ENCODE data around the gene RNF34. TPM values are rescaled to one million over a fixed set of nuclear protein-coding genes. Genes with fewer than 3 reads are reported as not detected.

The RNF34 gene, protein sequence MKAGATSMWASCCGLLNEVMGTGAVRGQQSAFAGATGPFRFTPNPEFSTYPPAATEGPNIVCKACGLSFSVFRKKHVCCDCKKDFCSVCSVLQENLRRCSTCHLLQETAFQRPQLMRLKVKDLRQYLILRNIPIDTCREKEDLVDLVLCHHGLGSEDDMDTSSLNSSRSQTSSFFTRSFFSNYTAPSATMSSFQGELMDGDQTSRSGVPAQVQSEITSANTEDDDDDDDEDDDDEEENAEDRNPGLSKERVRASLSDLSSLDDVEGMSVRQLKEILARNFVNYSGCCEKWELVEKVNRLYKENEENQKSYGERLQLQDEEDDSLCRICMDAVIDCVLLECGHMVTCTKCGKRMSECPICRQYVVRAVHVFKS
- total RNA-seq (2022; extraction: Qiagen RNA extraction) = 38.2 to 42.3 TPM (median 40.5 TPM) in 5 replicates

DNA sequence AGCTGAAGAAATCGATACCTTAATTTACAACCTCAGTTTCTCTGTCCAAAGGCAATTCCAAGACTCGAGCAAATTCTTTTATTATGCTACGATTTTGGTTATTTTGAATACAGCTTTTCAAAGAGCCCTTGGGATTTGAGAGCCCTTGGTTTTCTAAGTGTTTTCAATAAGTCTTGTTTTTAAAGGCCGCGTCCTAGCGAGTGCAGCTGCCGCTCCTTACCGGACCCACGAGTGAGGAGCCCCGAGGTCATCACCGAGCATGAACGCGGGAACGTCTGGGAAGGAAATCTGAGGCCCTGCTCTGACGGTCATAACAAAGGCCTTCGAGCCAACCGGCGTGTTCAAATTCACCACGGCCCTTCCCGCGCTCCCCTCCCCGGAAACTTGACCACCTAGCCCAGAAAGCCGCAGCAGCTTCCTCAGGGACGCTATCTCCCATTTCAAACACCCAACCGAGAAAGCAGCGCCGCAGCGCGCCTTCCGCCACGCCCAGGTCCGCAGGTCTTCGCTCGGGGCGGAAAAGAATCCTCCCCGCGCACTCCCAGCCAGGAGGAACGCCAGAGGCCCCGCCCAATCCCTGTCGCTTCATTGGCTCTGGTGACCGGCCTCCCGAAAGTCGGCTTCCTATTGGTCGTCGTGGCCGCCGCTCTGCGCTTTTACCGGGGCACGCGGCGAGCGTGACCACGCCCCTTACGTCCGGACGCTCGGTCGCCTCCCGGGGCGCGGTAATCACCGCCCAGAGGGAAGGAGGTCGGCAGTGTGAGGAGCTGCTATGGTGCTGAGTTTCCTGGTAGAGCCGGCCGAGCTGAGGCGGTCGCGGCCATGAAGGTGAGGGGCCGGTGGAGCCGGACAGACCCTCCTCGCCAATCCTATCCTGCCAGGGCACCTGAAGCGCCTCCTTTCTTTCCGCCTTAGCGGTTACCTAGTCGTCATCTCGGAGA lies at the start of gene RNF34:
Gene RNF34 (plus strand): TSS at position 728 of the 941 bp plus-strand sequence. CDS start 95 bp downstream, at position 823.

DNA sequence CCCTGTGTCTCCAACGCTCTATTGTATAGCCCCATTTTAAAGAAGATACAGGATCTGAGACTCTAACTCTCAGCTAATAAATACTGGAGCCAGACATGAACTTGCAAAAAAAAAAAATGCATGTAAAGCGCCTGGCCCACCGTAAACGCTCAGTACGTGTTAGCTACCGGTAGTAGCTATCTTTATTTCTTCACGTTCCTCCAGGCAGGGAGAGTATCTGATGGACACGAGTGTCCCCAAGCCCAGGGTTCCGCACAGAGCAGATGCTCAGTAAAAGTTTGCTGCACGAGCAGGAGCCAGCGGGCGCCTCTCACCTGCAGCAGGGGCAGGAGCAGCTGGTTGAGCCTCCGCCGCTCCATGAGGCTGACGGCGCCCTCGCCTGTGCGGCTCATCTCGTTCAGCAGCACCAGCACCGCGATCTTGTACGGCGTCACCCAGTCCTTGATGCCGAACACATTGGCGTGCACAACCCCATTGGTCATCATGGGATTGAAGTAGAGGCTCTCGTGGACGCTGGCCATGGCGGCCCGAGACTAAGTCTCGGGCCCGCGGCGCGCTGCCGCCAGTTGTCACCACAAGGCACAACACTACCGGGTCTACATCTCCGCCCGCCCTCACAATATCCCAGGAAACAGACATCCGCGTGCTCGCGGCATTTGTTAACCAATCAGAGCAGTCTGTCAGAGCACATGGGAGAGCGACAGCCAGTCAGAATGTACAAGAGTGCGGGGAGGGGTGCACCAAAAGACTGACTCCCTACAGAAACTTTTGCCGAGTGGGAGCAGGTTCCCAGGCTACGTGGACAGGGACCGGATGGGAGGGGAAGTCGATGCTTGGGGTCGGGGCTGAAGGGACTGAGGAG lies 47.9 kb upstream of the RNF34 start, which contains the start of gene ANAPC5:
Gene ANAPC5 (minus strand): TSS at position 592 of the 862 bp plus-strand sequence. CDS start 71 bp downstream, at position 521.

Other genes with a start within 250 kb of the RNF34 start
- 15.2 to 20.9 TPM (median 17.7 TPM) in 5 replicates for gene P2RX4, start 190.0 kb upstream of the RNF34 start, total RNA-seq (2022; extraction: Qiagen RNA extraction)
- gene CAMKK2, start 103.4 kb upstream of the RNF34 start, total RNA-seq (2022; extraction: Qiagen RNA extraction) = 21.0 to 30.1 TPM (median 25.5 TPM) in 5 replicates
- 85.4 to 91.3 TPM (median 87.2 TPM) in 5 replicates for gene ANAPC5, start 47.7 kb upstream of the RNF34 start, total RNA-seq (2022; extraction: Qiagen RNA extraction)
- gene KDM2B, start 180.9 kb downstream of the RNF34 start, total RNA-seq (2022; extraction: Qiagen RNA extraction) = 17.7 to 21.0 TPM (median 20.3 TPM) in 5 replicates
- 20.3 to 35.6 TPM (median 32.0 TPM) in 5 replicates for gene ORAI1, start 226.4 kb downstream of the RNF34 start, total RNA-seq (2022; extraction: Qiagen RNA extraction)

All from A549 treated with Hydrocortisone at 1 μM for 4 hours (cell line).